Right hindlimb (tissue), 1 donor: ENCODE results near the gene SLC11A2.
"Not testable (repeated sequence)": the region's sequence is repeated elsewhere in the genome, so short reads cannot be mapped to it uniquely, and the experiment has no call there.

Experiments
- DNase-seq: peaks from one replicate; pipeline ENCODE4 v3.0.0-alpha.2; 2018

The SLC11A2 gene

DNA sequence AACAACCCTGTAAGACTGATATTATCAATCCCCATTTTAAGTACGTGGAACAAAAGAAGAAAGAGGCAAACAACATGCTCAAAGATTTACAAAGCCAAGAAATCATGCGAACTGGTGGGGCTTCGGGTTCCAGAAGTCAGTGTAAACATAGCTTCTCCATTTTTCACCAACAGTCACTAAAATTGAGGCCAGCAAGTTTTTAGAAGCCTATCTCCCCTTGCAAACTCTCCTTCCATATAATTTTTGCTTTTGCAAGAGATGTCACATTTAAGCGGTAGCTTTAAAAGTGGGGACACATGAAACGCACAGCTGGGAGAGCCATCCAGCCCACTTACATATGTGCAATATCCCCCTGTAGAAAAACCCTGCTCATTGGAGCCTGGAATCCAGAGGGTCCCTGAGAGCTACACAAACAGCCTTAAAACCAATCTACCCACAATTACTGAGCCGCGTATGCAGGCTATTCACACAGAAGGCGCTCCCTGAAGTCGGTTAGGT lies 797 bp downstream of the SLC11A2 start:
- DNase-seq, result no peak

DNA sequence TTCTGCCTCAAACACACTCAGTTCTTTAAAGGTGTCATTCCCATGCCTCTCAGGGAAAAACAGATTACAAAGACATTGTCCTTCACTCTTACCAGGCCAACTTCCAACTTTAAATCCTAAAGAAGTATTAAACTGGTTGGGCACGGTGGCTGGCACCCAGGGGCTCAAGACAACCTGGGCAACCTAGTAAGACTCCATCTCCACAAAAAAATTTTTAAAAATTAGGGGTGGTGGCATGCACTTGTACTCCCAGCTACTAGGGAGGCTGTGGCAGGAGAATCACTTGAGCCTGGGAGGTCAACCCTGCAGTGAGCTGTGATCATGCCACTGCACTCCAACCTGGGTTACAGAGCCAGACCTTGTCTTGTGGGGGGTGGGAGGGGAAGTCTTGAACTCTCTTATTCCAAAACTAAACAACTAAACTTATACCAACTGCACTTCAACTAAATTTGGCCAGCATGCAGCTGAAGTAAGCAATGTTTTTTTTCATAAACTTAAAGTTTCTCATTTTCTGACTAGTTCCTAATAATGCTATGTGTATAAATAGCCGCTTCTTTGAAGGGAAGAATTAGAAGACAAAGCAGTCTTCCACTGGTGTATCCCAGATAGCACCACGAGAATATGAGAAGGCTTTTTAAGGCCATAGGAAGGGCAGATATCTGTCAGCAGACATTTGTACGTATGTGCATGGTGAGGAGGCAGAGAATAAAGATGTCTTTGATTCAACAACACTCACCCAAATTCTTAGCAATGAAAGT lies 2.4 kb downstream of the SLC11A2 start:
- DNase-seq, result no peak

DNA sequence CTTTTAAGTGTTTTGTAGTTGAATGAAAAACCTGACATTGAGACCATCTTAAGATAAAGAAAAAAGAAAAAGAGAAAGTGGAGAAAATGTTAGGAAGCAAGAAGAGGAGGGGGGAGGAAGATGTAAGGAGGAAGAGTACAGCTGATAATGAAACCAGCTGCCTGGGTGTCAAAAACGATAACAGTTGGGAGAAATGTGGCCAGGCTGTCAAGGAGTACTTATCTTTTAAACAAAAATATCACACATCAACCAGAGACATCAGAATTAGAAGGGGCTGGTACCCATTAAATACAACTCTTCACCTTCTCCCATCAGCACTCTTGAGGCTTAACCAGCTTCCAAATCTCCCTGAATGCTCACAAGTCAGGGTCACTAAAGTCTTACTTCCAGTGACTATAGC lies 4.5 kb downstream of the SLC11A2 start:
- DNase-seq, result no peak

DNA sequence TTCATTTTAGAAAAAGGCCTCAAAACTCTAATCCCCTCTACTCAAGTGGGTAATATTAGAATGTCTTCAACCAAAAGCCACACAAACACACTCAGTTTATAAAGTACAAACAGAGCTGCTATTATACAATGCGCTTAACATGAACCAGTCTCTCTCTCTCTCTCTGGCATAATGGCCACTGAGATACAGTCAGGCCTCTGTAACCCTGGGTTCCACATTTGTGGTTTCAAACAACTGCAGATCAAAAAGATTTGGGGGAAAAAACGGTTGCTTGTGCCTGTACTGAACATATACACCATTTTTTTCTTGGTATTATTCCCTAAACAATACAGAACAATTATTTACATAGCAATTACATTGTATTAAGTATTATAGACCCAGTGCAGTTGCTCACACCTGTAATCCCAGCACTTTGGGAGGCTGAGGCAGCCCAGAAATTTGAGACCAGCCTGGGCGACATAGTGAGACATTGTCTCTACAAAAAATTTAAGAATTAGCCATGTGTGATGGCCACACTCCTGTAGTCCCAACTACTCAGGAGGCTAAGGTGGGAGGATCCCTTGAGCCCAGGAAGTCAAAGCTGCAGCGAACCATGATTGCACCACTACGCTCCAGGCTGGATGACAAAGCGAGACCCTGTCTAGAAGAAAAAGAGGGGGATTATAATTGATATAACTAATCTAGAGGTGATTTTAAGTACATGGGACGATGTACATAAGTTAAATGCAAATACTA lies 5.6 kb downstream of the SLC11A2 start:
- no peak for DNase-seq

DNA sequence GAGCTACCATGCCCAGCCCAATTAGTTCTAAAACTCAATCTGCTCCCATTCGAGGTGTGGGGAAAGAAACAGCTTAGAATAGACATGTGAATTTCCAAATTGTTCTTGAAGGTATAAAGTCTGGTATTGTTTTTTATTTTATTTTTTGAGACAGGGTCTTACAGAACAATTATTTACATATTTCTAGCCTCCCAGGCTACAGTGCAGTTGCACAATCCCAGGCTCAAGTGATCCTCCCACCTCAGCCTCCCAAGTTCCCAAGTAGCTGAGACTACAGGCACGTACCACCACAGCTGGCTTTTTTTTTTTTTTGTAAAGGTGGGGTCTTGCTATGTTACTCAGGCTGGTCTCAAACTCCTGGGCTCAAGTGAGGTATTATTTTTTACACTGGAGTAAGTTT lies 6.3 kb downstream of the SLC11A2 start:
- DNase-seq, result no peak

DNA sequence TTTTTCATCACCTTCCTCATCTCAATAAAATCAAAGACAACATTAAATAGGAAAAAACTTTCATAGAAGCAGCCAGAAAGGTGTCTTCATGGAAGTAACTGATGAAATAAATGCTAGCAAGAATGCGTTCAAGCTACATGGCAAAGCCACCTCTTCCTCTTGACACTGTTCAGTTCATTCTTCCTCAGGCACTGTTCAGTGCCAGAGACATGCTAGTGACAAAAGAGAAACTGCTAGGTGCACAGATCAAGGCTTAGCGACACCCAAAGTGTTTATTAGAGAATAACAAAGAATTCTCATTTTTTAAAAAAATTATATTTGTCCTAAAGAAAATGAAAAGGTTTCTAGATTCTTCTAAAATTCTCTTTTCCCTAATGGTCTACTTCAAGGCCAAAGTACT lies 7.2 kb downstream of the SLC11A2 start:
- DNase-seq, result no peak

DNA sequence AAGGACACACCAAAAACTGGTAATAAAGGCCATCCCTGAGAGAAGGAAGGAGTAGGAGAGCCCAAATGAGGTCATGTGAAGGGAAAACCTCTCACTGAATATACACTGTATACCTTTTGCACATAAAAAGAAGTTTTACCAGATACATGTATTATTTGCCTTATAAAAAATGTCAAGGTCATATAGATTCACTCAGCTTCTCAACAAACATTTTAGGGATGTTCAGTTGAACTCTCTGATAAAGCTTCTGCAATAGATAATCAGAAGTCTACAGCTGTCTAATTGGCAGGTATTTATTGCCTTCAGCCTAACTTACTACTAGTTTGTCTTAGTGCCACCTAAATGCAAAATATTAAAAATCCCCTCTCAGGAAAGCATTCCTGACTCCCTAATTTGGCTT lies 8.7 kb downstream of the SLC11A2 start:
- no peak for DNase-seq

DNA sequence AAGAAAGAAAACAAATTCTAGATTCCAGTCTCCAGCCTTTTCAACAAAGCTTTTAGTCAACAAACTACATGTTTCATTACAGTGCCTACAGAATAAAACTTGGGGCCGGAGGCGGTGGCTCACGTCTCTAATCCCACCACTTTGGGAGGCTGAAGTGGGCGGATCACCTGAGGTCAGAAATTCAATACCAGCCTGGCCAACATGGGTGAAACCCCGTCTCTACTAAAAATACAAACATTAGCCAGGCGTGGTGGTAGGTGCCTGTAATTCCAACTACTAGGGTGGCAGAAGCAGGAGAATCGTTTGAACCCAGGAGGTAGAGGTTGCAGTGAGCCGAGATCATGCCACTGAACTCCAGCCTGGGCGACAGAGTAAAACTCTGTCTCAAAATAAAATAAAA lies 11.7 kb downstream of the SLC11A2 start:
- DNase-seq, result not testable (repeated sequence)

DNA sequence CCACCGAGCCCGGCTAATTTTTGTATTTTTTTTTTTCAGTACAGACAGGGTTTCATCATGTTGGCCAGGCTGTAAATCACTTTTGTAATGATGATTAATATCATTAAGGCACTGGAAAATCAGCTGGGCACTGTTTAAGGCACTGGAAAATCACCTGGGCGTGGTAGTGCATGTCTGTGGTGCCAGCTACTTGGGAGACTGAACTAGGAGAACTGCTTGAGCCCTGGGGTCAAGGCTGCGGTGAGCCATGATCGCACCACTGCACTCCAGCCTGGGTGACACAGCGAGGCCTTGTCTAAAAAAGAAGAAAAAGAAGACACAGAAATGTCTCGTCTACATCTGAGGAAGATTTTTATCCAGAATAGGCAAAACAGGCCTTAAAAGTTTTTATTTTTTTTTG lies 12.7 kb downstream of the SLC11A2 start:
- no peak for DNase-seq

DNA sequence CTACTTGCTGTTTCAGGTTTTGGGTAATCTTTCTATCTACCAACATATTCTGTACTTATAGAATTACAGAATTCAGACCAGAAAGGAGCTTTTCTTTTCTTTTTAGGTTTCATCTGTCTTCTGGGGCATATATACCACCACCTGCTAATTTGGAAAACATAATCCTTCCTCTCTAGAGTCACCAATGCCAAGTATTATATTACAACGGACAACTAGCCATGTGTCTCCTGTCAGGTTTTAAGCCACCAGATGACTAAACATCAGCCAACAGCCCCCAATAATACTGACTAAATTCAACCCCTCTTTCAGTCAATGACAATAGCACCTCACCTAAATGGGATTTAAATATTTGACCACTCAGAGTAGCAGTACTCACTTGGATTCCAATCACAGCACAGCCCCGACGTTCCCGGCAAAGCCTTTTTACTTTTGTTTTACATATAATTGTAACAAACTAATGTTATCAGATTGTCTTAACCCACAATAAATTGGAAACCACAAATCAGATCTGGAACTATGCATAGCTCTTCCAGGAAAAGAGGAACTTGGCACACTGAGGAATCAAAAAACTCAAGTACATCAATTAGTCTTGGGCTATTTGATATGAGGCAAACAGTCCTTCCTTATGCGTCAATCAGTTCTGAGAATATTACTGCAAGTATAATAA lies 13.5 kb downstream of the SLC11A2 start:
- no peak for DNase-seq

DNA sequence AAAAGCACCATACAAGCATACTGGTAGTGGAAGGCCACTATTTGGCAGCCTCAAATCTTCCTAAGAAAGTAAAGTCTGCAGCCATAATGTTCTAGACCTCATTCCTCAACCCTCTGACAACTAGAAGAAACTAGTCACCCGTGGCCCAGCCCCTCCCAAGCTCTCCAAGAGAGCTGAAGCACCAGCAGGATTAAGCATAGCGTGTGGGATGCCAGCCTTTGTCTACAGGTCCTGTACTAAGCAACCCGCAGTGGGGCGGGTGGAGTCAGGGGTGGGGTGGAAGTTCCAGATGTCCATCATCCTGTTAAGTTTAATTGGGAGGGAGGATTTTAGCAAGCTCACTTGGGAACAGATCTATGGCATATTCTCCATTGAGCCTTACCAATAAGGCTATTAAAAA lies 14.2 kb downstream of the SLC11A2 start:
- no peak for DNase-seq

DNA sequence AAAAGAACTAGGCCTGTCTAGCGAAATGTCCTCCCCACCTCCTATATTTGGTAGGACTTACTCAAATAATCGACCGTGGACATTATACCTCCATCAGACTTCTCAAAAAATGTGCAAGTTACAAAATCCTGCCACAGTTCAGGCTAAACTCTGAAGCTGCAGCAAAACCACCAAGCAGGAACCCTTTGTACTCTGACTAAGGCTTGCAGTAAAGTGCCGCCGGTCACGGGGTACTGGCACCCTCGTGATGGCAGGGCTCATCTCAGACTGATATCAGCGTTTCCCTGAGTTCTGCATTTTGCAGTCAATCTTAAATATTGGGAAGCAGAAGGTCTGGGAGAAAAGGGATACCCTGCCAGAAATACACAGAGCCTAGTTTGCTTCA lies 17.1 kb downstream of the SLC11A2 start:
- no peak for DNase-seq

DNA sequence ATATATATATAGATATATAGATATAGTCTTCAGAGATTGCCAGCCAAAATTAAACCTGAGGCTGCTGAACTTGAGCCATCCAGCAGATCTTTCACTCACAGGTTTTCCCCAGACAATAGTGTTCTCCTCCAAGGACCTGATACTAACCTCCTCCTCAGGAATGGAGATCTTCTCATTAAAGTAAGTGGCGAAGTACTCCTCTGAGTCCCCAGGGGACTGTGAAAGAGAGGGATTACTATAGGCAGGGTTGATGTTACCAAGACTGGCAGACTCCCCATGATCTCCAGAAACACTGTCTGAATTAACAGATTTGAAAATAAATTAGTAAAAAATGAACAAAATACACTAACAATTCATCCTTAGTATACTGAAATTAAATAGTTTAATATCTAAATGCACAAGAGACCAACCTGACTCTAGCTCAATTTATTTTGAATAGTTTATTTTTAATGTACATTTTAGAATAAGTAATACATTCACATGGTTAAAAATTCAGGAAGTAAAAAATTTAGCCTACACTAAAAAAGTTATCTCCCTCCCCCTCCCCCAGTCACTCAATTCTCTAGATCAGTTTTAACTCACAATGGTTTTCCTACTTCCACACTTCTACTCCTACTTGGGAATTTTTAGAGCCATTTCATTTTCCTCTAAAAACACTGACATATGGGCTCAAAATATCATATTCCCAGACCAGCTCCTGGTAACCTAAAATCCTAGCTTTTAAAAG lies 17.7 kb downstream of the SLC11A2 start:
- DNase-seq, result no peak

DNA sequence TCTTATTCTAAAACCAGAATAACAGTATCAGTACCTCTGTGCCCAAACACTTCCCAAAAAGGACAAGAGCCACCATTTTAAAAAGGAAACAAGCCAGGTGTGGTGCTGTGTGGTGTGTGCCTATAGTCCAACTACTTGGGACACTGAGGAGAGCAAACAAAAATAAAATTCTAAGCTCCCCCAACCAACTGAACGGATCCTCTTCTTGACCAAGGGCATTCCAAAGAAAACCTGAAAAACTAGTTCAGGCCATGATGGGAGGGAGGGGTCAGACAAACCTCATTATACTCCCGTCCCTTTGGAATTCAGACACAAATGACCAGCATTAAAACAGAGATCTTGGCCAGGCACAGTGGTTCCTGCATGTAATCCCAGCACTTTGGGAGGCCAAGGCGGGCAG lies 20.5 kb downstream of the SLC11A2 start:
- DNase-seq, result no peak

DNA sequence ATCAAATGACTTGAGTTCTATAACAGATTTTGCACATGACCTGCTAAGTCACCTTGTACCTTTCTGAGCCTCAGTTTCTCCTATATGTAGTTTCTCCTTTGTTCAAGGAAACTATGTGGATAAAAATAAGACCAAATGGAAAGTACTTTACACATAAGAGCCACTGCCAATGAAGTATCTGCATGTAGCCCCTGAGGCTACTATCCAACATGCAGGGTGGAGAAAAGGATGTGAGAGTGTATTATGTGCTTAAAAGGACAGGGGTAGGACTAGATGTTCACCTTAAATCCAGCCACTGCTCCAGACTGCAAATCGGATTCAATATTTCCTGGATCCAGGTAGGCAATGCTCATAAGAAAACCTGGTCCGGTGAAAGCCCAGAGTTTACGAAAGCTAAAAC lies 21.2 kb downstream of the SLC11A2 start:
- DNase-seq, result no peak

DNA sequence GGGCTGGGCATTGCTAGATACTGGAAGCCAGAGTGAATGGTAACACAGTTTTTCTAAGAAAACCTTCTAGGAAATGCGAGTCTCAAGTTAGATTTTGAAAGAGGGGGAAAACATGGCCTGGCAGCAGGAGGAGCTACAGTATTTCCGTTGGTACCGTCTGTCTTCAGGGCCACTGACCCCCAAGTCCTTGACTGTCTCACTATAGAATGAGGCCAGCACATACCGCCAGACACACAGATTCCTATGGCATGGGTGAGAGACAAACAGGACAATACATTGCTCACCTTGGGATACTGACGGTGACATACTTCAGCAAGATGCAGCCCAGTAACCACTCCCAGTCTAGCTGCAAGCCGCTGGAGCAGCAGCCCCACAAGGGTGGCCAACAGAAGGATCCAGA lies 21.7 kb downstream of the SLC11A2 start:
- no peak for DNase-seq

DNA sequence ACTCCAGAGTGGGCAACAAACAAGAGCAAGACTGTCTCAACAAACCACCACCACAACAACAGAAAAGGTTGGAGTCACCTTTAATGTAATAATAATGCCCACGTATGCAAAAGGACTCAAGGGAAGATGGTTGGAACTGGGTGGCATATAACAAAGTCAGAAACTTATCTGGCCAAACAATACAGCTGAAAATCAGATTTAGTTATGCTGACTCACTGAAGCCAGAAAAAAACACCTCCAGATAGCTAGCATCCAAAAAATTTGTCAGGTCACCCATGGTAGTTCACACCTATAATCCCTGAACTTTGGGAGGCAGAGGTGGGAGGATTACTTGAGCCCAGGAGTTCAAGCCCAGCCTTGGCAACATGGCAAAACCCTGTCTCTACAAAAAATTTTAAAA lies 24.4 kb downstream of the SLC11A2 start:
- DNase-seq, result no peak

DNA sequence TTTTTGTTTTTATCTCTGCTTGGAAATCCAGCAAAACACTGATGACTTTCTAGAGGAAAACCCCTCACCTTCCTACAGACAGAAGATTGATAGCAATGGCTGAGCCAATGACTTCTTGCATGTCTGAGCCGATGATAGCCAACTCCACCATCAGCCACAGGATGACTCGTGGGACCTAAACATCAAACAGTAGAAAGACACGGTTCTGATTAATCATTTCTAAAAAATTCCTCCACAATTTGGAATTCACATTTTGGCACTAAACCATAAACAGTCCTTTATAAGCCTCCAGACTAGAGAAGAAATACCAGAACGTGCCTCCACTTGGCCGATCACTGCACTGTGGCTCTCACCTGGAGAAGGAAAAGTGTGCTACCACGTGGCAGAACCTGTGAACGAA lies 25.9 kb downstream of the SLC11A2 start:
- DNase-seq, result no peak

DNA sequence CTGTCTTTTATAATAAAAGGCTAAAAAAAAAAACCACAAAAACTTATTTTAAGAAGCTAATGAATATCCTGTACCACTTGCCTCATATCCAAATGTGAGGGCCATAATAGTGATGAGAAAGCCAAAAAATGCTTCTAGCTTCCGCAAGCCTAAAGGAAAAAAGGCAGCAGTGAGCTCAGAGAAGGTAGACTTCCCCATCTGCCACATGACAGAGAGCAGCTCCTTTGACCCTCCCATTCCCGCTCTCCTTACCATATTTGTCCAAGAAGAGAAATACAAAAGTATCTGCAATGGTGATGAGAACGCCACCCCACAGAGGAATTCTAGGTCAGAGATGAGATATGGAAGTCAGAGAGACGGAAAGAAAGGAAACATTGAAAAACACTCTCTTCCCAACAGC lies 27.1 kb downstream of the SLC11A2 start:
- DNase-seq, result no peak

DNA sequence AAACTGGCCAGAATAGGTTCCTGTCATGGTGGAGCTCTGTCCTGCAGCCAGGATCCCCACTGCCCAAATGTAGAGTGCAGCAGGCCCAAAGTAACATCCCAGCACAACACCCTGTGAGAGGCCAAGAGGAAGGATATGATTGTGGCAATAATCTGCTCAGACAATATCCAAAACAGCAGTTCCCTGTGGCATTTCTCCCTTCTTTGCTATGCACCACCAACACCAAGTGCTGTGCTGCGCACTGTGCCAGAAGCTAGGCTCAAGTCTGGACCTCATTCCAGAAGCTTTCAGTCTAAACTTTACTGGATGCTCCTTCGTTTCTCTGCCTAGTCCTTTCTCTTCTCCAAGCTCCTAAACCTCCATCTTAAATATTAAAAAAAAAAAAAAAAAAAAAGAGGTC lies 33.4 kb downstream of the SLC11A2 start:
- no peak for DNase-seq

DNA sequence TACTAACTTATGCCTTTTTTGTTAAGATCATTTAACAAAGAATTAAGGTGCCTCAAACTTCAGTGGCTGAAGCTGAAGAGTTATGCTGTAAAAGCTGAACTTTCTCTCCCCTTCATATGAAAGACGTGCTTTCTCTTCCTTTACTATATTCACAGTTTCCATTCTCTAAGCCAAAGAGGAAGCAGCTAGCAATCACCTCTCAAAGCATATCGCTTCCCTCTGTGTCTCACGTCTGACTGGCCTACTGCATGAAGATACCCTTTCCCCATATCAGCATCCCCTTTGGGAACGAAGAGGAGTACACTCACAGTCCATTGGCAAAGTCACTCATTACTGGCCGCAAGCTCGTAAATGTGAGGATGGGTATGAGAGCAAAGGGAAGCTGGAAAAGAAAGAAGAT lies 34.9 kb downstream of the SLC11A2 start:
- no peak for DNase-seq

DNA sequence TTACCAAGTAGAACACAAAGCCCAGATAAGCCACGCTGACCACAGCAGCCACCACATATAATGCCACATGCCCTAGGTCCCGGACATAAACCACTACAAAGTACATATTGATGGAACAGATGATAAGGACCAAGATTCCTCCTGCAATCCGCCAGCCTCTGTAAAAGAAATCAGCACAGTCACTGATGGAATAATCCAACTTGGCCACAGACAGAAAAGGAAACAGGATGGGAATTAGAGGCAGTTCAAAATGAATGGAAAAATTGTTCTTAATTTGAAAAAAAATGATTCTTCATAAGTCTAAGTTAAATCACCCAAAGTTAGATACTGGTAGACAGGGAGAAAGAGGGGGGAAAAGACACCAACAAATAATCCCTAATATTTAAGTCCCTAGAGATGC lies 35.4 kb downstream of the SLC11A2 start:
- no peak for DNase-seq

DNA sequence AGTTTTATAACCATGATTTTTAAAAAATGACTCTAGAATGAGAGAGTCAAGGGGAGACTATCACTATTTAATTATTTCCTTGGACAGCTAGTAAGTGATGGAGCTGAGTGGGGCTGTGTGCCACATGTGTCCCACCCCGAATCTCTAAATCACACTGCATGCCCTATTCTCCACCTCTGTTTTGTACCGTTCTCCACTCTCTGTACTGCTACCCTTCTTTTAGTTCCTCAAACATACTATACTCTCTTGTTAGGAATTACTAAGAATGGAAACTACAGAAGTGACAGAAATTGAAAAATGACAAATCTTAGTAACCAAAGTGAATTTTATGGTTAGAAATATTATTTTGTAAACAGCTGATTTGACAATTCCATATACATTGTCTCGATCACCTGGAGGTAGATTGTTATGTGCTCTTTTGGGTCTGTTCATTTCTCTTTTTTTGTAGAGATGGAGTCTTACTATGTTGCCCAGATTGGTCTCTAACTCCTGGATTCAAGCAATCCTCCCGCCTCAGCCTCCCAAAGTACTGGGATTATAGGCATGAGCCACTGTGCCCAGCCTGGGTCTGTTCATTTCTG lies 35.9 kb downstream of the SLC11A2 start:
- DNase-seq, result no peak
